HepG2 (cell line): ENCODE data around the gene AKR1C2. TPM values are rescaled to one million over a fixed set of nuclear protein-coding genes. Genes with fewer than 3 reads are reported as not detected.

Experiments
- DPF2 ChIP-seq: sonication (generic); formaldehyde crosslinking; IDR thresholded peaks from 2 replicates; pipeline ENCODE4 v1.4.0; 2020; ENCODE audit warnings: mild to moderate bottlenecking, low read depth, missing genetic modification reagents, borderline replicate concordance
- FOXP1 ChIP-seq, 2 experiments: fragments of 450-650 bp in 1 of 2; IDR thresholded peaks; 2 replicates each; pipeline ENCODE4 v1.6.1; 2017 to 2018; ENCODE audit warnings: antibody characterized with exemption in 1 of 2
- GZF1 ChIP-seq: sonication (generic); formaldehyde crosslinking; IDR thresholded peaks from 2 replicates; pipeline ENCODE4 v1.5.1; 2020; ENCODE audit warnings: mild to moderate bottlenecking, missing genetic modification reagents
- MATR3 ChIP-seq: sonication (generic); formaldehyde crosslinking; IDR thresholded peaks from 2 replicates; pipeline ENCODE4 v1.4.0; 2020; ENCODE audit warnings: missing genetic modification reagents
- MED1 ChIP-seq: sonication (generic); formaldehyde crosslinking; IDR thresholded peaks from 2 replicates; pipeline ENCODE4 v1.4.0; 2020; ENCODE audit warnings: missing genetic modification reagents
- NFIC ChIP-seq: IDR thresholded peaks from 2 replicates; pipeline ENCODE4 v1.6.1; 2012; ENCODE audit warnings: mild to moderate bottlenecking, low read length, inconsistent platforms
- PRMT3 ChIP-seq: sonication (generic); formaldehyde crosslinking; IDR thresholded peaks from 2 replicates; pipeline ENCODE4 v1.8.1; 2022; ENCODE audit warnings: low read depth, mild to moderate bottlenecking, moderate library complexity, missing genetic modification reagents, borderline replicate concordance
- RXRB ChIP-seq: IDR thresholded peaks from 2 replicates; pipeline ENCODE4 v1.6.1; 2016; ENCODE audit warnings: borderline replicate concordance, missing genetic modification reagents, missing compliant biosample characterization
- TAF15 ChIP-seq: fragments of 200-400 bp; formaldehyde crosslinking; IDR thresholded peaks from one replicate; pipeline ENCODE4 v1.6.1; 2018; ENCODE audit warnings: mild to moderate bottlenecking, low read depth, low read length; ENCODE audit not compliant: poor library complexity, severe bottlenecking
- TCF7 ChIP-seq: sonication (generic); IDR thresholded peaks from 2 replicates; pipeline ENCODE4 v1.6.1; 2016; ENCODE audit warnings: antibody characterized with exemption, low read depth
- ZC3H4 ChIP-seq: sonication (generic); formaldehyde crosslinking; IDR thresholded peaks from 2 replicates; pipeline ENCODE4 v1.4.0; 2020; ENCODE audit warnings: missing genetic modification reagents, borderline replicate concordance
- ZFP41 ChIP-seq: sonication (generic); formaldehyde crosslinking; IDR thresholded peaks from 2 replicates; pipeline ENCODE4 v1.4.0; 2020; ENCODE audit warnings: mild to moderate bottlenecking, missing genetic modification reagents, borderline replicate concordance
- ZNF629 ChIP-seq: sonication (generic); formaldehyde crosslinking; conservative IDR thresholded peaks from 2 replicates; pipeline ENCODE4 v1.5.0; 2020; ENCODE audit warnings: missing genetic modification reagents
- ZNF775 ChIP-seq: sonication (generic); formaldehyde crosslinking; IDR thresholded peaks from 2 replicates; pipeline ENCODE4 v1.4.0; 2020; ENCODE audit warnings: missing genetic modification reagents, mild to moderate bottlenecking, moderate library complexity, borderline replicate concordance
- polyA plus RNA-seq, 8 experiments: library from polyadenylated mRNA; depleted of rRNA in 3 of 8; stranded (reverse) in 7 of 8; unstranded in 1 of 8; fragments of >200 nt; fragmentation: Illumina TruSeq in 4 of 8; extraction: Trizol in 4 of 8; gene quantifications; 2 replicates each; pipeline versions ENCODE4 v1.2.1 to v1.2.3, GENCODE V29; 2011 to 2016; ENCODE audit warnings: low read depth in 4 of 8, missing spikeins in 1 of 8, mixed read lengths in 1 of 8; ENCODE audit not compliant: insufficient read depth in 1 of 8
- total RNA-seq, 5 experiments: library from RNA; depleted of rRNA; stranded (reverse); fragments of >200 nt; fragmentation: Illumina TruSeq; extraction: Trizol; gene quantifications; 2 replicates each; pipeline ENCODE4 v1.2.3, GENCODE V29; 2016; ENCODE audit warnings: low read depth in 1 of 5
- TF ChIP-seq, protein P1 (sequence below): sonication (generic); formaldehyde crosslinking; IDR thresholded peaks from 2 replicates; pipeline ENCODE4 v1.4.0; 2020; ENCODE audit warnings: mild to moderate bottlenecking, missing genetic modification reagents
- TF ChIP-seq, protein P2 (sequence below), 2 experiments: sonication (generic) in 1 of 2; formaldehyde crosslinking in 1 of 2; IDR thresholded peaks; 2 replicates each; pipeline versions ENCODE4 v1.4.0 to v1.6.1; 2016 to 2020; ENCODE audit warnings: borderline replicate concordance in 1 of 2, low read depth in 1 of 2, mild to moderate bottlenecking in 1 of 2, missing genetic modification reagents in 1 of 2

The AKR1C2 gene
- total and polyA plus RNA-seq, 2 of the 13 experiments (the other 11 are each of a cell fraction or from before 2014, with no cell fraction given) = 140 to 900 TPM

GRCh38 chr10:4947039-4947634, 56.5 kb downstream of the AKR1C2 start (continued):
- TF ChIP-seq, protein P1, sequence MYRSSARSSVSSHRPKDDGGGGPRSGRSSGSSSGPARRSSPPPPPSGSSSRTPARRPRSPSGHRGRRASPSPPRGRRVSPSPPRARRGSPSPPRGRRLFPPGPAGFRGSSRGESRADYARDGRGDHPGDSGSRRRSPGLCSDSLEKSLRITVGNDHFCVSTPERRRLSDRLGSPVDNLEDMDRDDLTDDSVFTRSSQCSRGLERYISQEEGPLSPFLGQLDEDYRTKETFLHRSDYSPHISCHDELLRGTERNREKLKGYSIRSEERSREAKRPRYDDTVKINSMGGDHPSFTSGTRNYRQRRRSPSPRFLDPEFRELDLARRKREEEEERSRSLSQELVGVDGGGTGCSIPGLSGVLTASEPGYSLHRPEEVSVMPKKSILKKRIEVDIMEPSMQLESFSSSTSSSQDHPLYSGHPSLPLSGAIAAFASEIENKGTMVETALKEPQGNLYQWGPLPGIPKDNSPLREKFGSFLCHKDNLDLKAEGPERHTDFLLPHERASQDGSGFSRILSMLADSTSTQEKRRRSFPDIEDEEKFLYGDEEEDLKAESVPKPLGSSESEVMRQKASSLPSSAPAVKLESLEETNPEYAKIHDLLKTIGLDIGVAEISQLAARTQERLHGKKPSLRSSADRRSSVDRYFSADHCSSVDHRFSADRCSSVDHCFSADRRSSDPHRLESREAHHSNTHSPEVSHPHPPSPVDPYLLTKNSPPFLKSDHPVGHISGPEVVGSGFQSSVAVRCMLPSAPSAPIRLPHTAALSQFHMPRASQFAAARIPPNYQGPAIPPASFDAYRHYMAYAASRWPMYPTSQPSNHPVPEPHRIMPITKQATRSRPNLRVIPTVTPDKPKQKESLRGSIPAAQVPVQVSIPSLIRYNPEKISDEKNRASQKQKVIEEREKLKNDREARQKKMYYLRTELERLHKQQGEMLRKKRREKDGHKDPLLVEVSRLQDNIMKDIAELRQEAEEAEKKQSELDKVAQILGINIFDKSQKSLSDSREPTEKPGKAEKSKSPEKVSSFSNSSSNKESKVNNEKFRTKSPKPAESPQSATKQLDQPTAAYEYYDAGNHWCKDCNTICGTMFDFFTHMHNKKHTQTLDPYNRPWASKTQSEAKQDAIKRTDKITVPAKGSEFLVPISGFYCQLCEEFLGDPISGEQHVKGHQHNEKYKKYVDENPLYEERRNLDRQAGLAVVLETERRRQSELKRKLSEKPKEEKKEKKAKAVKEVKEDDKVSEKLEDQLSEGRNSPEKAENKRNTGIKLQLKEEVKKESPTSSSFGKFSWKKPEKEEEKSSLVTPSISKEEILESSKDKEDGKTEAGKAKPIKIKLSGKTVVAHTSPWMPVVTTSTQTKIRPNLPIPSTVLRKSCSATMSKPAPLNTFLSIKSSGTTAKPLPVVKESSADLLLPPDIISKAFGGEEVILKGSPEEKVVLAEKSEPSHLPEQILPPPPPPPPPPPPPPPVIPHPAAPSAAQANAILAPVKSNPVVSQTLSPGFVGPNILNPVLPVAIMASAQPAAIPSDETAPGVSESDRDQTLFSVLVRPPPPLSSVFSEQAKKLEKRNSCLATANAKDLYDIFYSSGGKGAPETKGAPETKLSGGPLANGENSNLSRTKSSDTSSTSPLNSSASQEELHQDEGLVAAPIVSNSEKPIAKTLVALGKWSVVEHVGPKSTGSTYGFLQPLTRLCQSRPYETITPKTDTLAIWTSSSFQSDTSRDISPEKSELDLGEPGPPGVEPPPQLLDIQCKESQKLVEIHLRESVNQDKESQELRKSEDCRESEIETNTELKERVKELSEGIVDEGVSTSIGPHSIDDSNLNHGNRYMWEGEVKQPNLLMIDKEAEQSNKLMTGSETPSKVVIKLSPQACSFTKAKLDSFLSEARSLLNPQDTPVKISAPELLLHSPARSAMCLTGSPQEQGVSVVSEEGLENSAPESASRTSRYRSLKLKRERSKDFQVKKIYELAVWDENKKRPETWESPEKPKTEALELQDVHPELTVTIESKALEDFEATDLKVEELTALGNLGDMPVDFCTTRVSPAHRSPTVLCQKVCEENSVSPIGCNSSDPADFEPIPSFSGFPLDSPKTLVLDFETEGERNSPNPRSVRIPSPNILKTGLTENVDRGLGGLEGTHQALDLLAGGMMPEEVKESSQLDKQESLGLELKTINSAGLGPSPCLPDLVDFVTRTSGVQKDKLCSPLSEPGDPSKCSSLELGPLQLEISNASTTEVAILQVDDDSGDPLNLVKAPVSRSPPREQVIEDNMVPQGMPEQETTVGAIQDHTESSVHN (CRISPR knock-in tag) = no peak
- no peak for TF ChIP-seq FOXP1 (IDR thresholded peaks at IDR 0.05)
- peak; percentile 84 for TF ChIP-seq FOXP1 (CRISPR knock-in tag; IDR thresholded peaks at IDR 0.05)
- TF ChIP-seq TAF15 = no peak
- TF ChIP-seq MED1 (CRISPR knock-in tag) = peak; percentile 89
- TF ChIP-seq TCF7 = peak; percentile 79
- peak; percentile 79 for TF ChIP-seq RXRB (CRISPR knock-in tag)
- TF ChIP-seq ZNF775 = no peak
- no peak for TF ChIP-seq MATR3
- TF ChIP-seq PRMT3 (CRISPR knock-in tag) = no peak
- TF ChIP-seq DPF2 (CRISPR knock-in tag) = peak; percentile 55; the same call in 1 of the 2 replicates
- TF ChIP-seq ZNF629 (CRISPR knock-in tag) = 0 out of 2 replicates have a peak, but pooled peaks have one; percentile 10
- no peak for TF ChIP-seq GZF1 (CRISPR knock-in tag)
- TF ChIP-seq NFIC = peak; percentile 93
- TF ChIP-seq ZFP41 = no peak
- peak; percentile 58; the same call in 1 of the 2 replicates for TF ChIP-seq ZC3H4 (CRISPR knock-in tag)
- TF ChIP-seq, protein P2, sequence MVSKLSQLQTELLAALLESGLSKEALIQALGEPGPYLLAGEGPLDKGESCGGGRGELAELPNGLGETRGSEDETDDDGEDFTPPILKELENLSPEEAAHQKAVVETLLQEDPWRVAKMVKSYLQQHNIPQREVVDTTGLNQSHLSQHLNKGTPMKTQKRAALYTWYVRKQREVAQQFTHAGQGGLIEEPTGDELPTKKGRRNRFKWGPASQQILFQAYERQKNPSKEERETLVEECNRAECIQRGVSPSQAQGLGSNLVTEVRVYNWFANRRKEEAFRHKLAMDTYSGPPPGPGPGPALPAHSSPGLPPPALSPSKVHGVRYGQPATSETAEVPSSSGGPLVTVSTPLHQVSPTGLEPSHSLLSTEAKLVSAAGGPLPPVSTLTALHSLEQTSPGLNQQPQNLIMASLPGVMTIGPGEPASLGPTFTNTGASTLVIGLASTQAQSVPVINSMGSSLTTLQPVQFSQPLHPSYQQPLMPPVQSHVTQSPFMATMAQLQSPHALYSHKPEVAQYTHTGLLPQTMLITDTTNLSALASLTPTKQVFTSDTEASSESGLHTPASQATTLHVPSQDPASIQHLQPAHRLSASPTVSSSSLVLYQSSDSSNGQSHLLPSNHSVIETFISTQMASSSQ (IDR thresholded peaks at IDR 0.05; ENCODE audit: low read depth) = peak; percentile 47; the same call in 1 of the 2 replicates
- TF ChIP-seq, protein P2 (CRISPR knock-in tag; IDR thresholded peaks at IDR 0.05; ENCODE audit: borderline replicate concordance) = no peak
